HG02763 (cell line): ENCODE data around the gene CCL22.
A peak's percentile ranks its signal among the peaks of the same experiment; 100 is the strongest.
"Not testable (repeated sequence)": the region's sequence is repeated elsewhere in the genome, so short reads cannot be mapped to it uniquely, and the experiment has no call there.

Experiments used
- ATAC-seq: cut with Tn5 transposase; IDR thresholded peaks from one replicate; pipeline ENCODE4 v1.9.1; 2021; ENCODE audit warnings: mild to moderate bottlenecking, moderate library complexity; ENCODE audit not compliant: unreplicated experiment

Gene CCL22

GRCh38 chr16:57391300-57391699 lies 32.7 kb downstream of the CCL22 start:
- no peak for ATAC-seq

DNA sequence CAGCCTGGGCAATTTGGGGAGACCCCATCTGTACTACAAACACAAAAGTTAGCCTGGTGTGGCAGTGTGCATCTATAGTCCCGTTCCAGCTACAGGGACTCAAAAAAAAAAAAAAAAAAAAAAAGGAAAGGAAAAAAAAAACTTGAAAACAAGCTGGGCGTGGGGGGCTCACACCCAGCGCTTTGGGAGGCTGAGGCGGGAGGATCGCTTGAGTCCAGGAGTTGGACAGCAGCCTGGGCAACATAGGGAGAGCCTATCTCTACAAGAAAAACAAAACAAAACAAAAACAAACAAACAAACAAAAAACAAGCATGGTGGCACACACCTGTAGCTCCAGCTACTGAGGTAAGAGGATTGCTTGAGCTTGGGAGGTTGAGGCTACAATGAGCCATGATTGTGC lies 33.1 kb downstream of the CCL22 start:
- no peak for ATAC-seq

DNA sequence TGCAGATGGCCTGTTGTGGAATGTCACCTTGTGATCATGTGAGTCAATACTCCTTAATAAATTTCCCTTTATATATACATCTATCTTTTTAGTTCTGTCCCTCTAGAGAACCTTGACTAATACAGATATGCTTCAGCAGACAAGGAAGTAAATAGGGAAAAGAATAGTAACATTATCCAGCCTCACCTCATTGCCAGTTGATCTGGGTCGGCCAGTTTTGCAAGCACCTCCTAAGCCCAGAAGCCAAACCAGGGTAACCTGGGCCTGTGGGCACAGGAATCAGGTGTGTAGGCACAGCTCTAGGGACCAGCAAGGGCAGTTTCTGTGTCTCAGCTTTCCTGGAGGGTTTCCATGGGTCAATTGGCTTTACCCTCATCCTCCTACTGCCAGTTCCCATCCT lies 34.1 kb downstream of the CCL22 start:
- ATAC-seq = no peak

DNA sequence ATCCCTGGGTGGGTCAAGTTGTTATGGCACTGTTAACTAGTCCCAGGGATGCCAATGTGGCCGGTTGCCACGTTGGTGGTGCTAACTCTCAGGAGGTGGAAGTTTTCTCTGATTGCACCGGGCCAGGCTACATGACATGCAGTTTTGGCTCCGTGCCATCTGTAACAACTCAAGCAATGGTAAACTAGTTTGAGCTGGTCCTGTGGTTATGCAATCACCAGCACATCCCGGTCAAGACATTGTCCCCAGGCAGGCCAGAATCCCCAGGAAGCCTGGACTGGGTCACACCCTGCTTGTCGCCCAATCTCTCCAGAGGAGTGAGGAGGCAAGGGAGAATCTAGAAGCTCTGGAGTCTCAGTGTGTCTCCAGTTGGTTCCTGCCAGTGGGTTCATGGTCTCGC lies 35.9 kb downstream of the CCL22 start:
- no peak for ATAC-seq

- ATAC-seq = no peak
Measured at GRCh38 chr16:57395026-57395425, 36.4 kb downstream of the CCL22 start.

GRCh38 chr16:57396786-57397185 lies 38.2 kb downstream of the CCL22 start:
- no peak for ATAC-seq

- ATAC-seq = not testable (repeated sequence)
Measured at GRCh38 chr16:57397493-57397892, 38.9 kb downstream of the CCL22 start.

DNA sequence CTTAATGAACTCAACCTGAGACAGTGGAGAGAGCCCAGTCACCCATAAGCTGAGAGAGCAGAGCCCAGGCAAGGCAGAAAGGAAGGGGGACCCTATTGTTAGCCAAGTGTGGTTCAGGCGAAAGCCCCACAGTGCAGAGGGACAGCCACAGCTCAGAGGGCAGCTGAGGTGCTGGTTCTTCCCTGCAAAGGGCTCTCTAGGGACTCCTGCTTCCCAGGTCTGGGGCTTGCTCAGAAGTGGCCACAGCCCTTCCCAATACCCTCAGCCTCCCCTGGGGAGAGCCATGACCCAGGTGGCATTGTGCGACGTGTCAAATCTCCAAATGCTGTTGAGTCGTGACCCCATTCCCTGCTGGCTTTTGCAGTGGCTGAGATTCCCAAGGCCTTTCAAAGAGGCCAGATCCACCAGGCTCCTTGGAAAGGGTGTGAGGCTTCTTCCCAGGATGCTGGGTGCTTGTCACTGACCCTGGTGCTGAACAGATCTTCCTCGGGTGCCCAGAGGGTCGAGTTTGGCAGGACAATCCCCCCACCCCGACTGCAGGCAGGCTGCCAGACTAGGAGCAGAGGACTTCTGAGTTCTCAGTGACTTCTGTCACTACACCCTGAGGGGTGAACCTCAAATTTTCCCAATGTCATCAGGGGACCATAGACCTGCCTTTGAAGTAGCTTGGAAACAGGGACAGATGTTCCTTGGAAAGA lies 43.5 kb downstream of the CCL22 start:
- ATAC-seq = no peak

GRCh38 chr16:57403965-57404817 lies 45.6 kb downstream of the CCL22 start, which contains the start of gene CCL17:
Gene CCL17 (plus strand): TSS chr16:57404767. CDS start chr16:57413933, 9,166 bp downstream.
- no peak for ATAC-seq

- no peak for ATAC-seq
Measured at GRCh38 chr16:57405097-57405496, 46.5 kb downstream of the CCL22 start.

GRCh38 chr16:57406881-57407280 lies 48.3 kb downstream of the CCL22 start:
- no peak for ATAC-seq

GRCh38 chr16:57407521-57408353 lies 49.2 kb downstream of the CCL22 start:
- no peak for ATAC-seq

GRCh38 chr16:57409065-57409464 lies 50.5 kb downstream of the CCL22 start:
- no peak for ATAC-seq

GRCh38 chr16:57409870-57410587 lies 51.4 kb downstream of the CCL22 start:
- ATAC-seq = no peak

DNA sequence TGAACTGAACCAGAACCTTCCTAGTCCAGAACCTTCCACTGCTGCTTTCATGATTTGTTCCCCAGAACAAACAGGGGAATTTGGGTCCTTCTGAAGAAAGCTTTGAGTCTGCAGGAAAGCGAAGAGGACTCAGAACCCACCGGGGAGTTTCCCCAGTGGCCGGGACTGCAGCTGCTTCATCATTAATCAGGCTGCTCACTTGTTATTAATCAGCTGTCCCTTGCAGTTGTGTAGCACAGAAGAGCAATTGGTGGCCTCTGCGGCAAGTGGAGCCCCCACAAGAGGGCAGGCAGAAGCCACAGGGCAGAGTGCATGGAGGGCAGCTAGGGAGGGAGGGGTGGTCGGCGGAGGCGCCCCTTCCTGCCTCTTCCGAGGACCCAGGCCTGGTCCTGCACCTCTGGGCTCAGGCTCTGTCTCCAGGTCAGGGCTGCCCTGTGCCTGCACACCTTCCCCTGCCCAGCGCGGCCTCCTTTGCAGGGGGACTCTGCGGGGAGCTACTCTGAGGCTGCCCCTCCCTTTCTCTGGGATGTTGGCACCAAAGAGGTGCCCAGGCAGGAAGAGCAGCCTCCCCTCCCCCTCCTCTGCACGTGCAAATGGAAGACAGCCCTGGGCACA lies 52.9 kb downstream of the CCL22 start:
- no peak for ATAC-seq

DNA sequence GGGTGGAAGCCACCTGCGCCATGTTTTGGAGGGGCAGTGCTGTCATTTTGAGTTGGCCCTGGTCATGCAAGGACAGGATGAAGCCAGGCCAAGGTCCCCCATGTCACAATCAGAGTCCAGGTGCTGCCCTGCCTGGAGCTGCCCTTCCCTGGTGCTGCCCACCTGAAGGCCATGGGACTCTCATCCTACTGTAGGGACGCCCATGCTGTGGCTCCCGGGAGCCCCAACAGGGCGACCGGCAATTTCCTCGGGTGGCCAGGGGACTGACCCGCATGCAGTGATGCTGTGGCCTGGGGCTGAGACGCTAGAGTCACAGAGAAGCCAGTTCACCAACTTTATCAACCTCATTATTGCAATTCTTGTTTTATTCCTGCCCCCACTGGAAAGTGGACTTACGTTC lies 54.0 kb downstream of the CCL22 start:
- ATAC-seq = no peak

- ATAC-seq = peak; percentile 60
Measured at GRCh38 chr16:57413301-57413730, 54.7 kb downstream of the CCL22 start.

DNA sequence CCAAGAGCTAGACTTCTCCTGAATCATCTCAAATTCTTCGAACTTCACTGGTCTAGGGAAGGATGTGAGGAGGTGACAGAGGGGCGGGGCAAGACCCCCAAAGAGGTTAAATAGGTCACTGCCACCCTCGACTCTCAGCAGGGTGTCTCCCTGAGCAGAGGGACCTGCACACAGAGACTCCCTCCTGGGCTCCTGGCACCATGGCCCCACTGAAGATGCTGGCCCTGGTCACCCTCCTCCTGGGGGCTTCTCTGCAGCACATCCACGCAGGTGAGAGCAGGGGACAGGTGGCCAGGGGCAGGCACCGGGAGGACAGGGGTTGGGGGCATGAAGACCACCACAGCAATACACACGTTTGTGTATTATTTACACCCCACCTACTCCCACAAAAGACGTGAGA lies 55.1 kb downstream of the CCL22 start:
- ATAC-seq = no peak
